ENCODE results near the gene TSHZ2.

DNA sequence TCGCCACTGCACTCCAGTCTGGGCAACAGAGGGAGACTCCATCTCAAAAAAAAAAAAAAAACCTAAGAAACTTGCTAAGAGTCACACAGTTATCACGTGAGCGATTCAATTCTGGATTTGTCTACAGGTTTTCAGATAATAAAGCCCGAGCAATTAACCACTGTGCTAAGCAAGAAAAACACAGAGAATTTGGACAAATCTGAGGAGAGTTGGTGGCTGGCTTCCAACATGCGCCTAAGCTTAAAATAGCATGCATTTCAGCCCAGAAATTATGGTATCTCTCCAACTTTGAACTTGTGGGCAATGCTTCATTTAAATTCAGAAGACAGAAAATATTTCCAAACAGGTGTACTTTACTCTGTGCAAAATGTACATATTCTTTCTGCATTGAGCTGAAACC, 232.9 kb downstream of the TSHZ2 start:
- TF ChIP-seq EZH2 (IDR thresholded peaks at IDR 0.05; ENCODE audit: borderline replicate concordance, insufficient read depth, low read depth, low read length, poor library complexity, severe bottlenecking) = no peak
- TF ChIP-seq, protein P1, sequence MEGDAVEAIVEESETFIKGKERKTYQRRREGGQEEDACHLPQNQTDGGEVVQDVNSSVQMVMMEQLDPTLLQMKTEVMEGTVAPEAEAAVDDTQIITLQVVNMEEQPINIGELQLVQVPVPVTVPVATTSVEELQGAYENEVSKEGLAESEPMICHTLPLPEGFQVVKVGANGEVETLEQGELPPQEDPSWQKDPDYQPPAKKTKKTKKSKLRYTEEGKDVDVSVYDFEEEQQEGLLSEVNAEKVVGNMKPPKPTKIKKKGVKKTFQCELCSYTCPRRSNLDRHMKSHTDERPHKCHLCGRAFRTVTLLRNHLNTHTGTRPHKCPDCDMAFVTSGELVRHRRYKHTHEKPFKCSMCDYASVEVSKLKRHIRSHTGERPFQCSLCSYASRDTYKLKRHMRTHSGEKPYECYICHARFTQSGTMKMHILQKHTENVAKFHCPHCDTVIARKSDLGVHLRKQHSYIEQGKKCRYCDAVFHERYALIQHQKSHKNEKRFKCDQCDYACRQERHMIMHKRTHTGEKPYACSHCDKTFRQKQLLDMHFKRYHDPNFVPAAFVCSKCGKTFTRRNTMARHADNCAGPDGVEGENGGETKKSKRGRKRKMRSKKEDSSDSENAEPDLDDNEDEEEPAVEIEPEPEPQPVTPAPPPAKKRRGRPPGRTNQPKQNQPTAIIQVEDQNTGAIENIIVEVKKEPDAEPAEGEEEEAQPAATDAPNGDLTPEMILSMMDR (IDR thresholded peaks at IDR 0.05) = no peak
